GM18867 (cell line): ENCODE data around the gene KRT13.

Experiments used
- ATAC-seq: cut with Tn5 transposase; IDR thresholded peaks from one replicate; pipeline ENCODE4 v1.9.1; 2021; ENCODE audit warnings: mild to moderate bottlenecking, moderate library complexity; ENCODE audit not compliant: unreplicated experiment

KRT13 gene

GRCh38 chr17:41537990-41538389 lies 32.6 kb upstream of the KRT13 start:
- ATAC-seq = no peak

- ATAC-seq = no peak
These were observed 32.2 kb upstream of the KRT13 start for GRCh38 chr17:41537614-41537954.

- ATAC-seq = no peak
These were observed 31.6 kb upstream of the KRT13 start for GRCh38 chr17:41536741-41537613.

GRCh38 chr17:41535764-41536481 lies 30.5 kb upstream of the KRT13 start:
- no peak for ATAC-seq

- ATAC-seq = no peak
These were observed 29.6 kb upstream of the KRT13 start for GRCh38 chr17:41534899-41535546.

- no peak for ATAC-seq
These were observed 28.2 kb upstream of the KRT13 start for GRCh38 chr17:41533613-41534012.

GRCh38 chr17:41532947-41533570 lies 27.6 kb upstream of the KRT13 start:
- no peak for ATAC-seq

- no peak for ATAC-seq
These were observed 26.6 kb upstream of the KRT13 start for GRCh38 chr17:41531993-41532392.

- no peak for ATAC-seq
These were observed 24.9 kb upstream of the KRT13 start for GRCh38 chr17:41530062-41531048.

- no peak for ATAC-seq
These were observed 24.1 kb upstream of the KRT13 start for GRCh38 chr17:41529491-41529915.

GRCh38 chr17:41528959-41529353 lies 23.5 kb upstream of the KRT13 start:
- no peak for ATAC-seq

GRCh38 chr17:41527063-41528023 lies 21.9 kb upstream of the KRT13 start:
- no peak for ATAC-seq

- ATAC-seq = no peak
These were observed 18.8 kb upstream of the KRT13 start for GRCh38 chr17:41524261-41524660.

GRCh38 chr17:41523787-41524186 lies 18.4 kb upstream of the KRT13 start:
- no peak for ATAC-seq

GRCh38 chr17:41523225-41523593 lies 17.8 kb upstream of the KRT13 start:
- ATAC-seq = no peak

GRCh38 chr17:41522301-41523224 lies 17.2 kb upstream of the KRT13 start:
- ATAC-seq = no peak

GRCh38 chr17:41521574-41522261 lies 16.3 kb upstream of the KRT13 start:
- ATAC-seq = no peak
